ENCODE results near the gene PCDH9.

Gene PCDH9

DNA sequence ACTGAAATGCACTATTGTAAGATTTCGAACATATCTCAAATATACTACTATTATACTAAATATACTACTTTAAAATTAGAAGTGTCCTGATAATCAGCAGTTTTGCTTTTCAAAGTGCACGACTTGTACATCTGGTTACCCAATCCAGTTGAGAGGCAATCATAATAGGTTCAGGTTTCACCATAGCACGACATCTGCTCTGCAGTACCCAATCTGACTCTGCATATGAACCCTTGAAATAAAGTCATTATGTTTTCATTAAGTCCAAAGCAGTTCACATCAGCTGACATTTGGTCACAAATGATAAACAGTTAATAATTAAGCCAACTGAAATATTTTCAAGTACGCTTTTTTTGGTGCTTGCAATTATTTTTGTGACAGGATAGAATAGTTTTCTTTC lies 90.6 kb downstream of the PCDH9 start:
- TF ChIP-seq TAF1 (IDR thresholded peaks at IDR 0.05; ENCODE audit: borderline replicate concordance, insufficient read depth, low read length) (no peak), FOXP2 (optimal IDR thresholded peaks at IDR 0.05; ENCODE audit: borderline replicate concordance, extremely low read depth, extremely low read length, insufficient read depth) (no peak), POLR2AphosphoS5 (IDR thresholded peaks at IDR 0.05; ENCODE audit: low read depth, low read length) (no peak), SIN3A (IDR thresholded peaks at IDR 0.05; ENCODE audit: borderline replicate concordance, insufficient read depth, low read length) (no peak)
- TF ChIP-seq, protein P1, sequence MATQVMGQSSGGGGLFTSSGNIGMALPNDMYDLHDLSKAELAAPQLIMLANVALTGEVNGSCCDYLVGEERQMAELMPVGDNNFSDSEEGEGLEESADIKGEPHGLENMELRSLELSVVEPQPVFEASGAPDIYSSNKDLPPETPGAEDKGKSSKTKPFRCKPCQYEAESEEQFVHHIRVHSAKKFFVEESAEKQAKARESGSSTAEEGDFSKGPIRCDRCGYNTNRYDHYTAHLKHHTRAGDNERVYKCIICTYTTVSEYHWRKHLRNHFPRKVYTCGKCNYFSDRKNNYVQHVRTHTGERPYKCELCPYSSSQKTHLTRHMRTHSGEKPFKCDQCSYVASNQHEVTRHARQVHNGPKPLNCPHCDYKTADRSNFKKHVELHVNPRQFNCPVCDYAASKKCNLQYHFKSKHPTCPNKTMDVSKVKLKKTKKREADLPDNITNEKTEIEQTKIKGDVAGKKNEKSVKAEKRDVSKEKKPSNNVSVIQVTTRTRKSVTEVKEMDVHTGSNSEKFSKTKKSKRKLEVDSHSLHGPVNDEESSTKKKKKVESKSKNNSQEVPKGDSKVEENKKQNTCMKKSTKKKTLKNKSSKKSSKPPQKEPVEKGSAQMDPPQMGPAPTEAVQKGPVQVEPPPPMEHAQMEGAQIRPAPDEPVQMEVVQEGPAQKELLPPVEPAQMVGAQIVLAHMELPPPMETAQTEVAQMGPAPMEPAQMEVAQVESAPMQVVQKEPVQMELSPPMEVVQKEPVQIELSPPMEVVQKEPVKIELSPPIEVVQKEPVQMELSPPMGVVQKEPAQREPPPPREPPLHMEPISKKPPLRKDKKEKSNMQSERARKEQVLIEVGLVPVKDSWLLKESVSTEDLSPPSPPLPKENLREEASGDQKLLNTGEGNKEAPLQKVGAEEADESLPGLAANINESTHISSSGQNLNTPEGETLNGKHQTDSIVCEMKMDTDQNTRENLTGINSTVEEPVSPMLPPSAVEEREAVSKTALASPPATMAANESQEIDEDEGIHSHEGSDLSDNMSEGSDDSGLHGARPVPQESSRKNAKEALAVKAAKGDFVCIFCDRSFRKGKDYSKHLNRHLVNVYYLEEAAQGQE (IDR thresholded peaks at IDR 0.05; ENCODE audit: insufficient read depth in 1 of 2, low read depth in 2 of 2, low read length in 2 of 2) = no peak

- no peak for TF ChIP-seq POLR2AphosphoS5 (IDR thresholded peaks at IDR 0.05; ENCODE audit: low read depth, low read length)
Observed at GRCh38 chr13:67138970-67139369, 91.2 kb downstream of the PCDH9 start.

- TF ChIP-seq TAF1 (IDR thresholded peaks at IDR 0.05; ENCODE audit: borderline replicate concordance, insufficient read depth, low read length) (no peak), POLR2AphosphoS5 (IDR thresholded peaks at IDR 0.05; ENCODE audit: low read depth, low read length) (no peak), FOXP2 (optimal IDR thresholded peaks at IDR 0.05; ENCODE audit: borderline replicate concordance, extremely low read depth, extremely low read length, insufficient read depth) (no peak), SIN3A (IDR thresholded peaks at IDR 0.05; ENCODE audit: borderline replicate concordance, insufficient read depth, low read length) (no peak)
- TF ChIP-seq, protein P1 (IDR thresholded peaks at IDR 0.05; ENCODE audit: insufficient read depth in 1 of 2, low read depth in 2 of 2, low read length in 2 of 2) = no peak
Observed at GRCh38 chr13:67137044-67137735, 92.9 kb downstream of the PCDH9 start.

DNA sequence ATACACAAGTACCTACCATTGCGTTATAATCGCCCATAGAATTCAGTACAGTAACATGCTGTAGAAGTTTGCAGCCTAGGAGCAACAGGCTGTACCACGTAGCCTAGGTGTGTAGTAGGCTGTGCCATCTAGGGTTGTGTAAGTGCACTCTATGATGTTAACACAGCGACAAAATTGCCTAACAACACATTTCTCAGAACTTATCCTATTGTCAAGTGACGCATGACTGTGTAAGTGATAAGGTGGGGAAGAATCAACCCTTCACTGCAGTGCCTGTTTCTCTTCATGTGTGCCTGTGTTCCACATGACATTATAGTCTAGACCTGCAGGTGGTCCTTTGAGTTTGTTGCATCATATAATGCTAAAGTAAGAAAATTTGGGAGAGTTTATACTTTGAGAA lies 94.0 kb downstream of the PCDH9 start:
- no peak for TF ChIP-seq FOXP2 (optimal IDR thresholded peaks at IDR 0.05; ENCODE audit: borderline replicate concordance, extremely low read depth, extremely low read length, insufficient read depth)
- TF ChIP-seq POLR2AphosphoS5 (IDR thresholded peaks at IDR 0.05; ENCODE audit: low read depth, low read length) = no peak
- no peak for TF ChIP-seq TAF1 (IDR thresholded peaks at IDR 0.05; ENCODE audit: borderline replicate concordance, insufficient read depth, low read length)
- TF ChIP-seq, protein P1 (IDR thresholded peaks at IDR 0.05; ENCODE audit: insufficient read depth in 1 of 2, low read depth in 2 of 2, low read length in 2 of 2) = no peak
- no peak for TF ChIP-seq SIN3A (IDR thresholded peaks at IDR 0.05; ENCODE audit: borderline replicate concordance, insufficient read depth, low read length)

- TF ChIP-seq TAF1 (IDR thresholded peaks at IDR 0.05; ENCODE audit: borderline replicate concordance, insufficient read depth, low read length) (no peak), POLR2AphosphoS5 (IDR thresholded peaks at IDR 0.05; ENCODE audit: low read depth, low read length) (no peak), SIN3A (IDR thresholded peaks at IDR 0.05; ENCODE audit: borderline replicate concordance, insufficient read depth, low read length) (no peak), FOXP2 (optimal IDR thresholded peaks at IDR 0.05; ENCODE audit: borderline replicate concordance, extremely low read depth, extremely low read length, insufficient read depth) (no peak)
- TF ChIP-seq, protein P1 (IDR thresholded peaks at IDR 0.05; ENCODE audit: insufficient read depth in 1 of 2, low read depth in 2 of 2, low read length in 2 of 2) = no peak
Observed at GRCh38 chr13:67135356-67135755, 94.8 kb downstream of the PCDH9 start.
